H9 (cell line): ENCODE data around the gene G6PC1. TPM values are rescaled to one million over a fixed set of nuclear protein-coding genes. Genes with fewer than 3 reads are reported as not detected.
"Not testable (repeated sequence)": the region's sequence is repeated elsewhere in the genome, so short reads cannot be mapped to it uniquely, and the experiment has no call there.

ENCODE experiments used
- DNase-seq: peaks from one replicate; pipeline ENCODE4 v3.0.0-alpha.2; 2017
- H2AFZ ChIP-seq: one replicate; pipeline ENCODE4 v1.6.1; 2013; ENCODE audit warnings: mild to moderate bottlenecking, low read length, control low read depth, moderate library complexity
- H2AK5ac ChIP-seq: 2 replicates; pipeline ENCODE4 v1.6.1; 2013; ENCODE audit warnings: low read length, control low read depth, mixed read lengths; ENCODE audit not compliant: insufficient read length
- H2BK120ac ChIP-seq: one replicate; pipeline ENCODE4 v1.6.1; 2013; ENCODE audit warnings: low read depth, mild to moderate bottlenecking, low read length, control low read depth, inconsistent platforms; ENCODE audit not compliant: poor library complexity, severe bottlenecking
- H2BK12ac ChIP-seq: 2 replicates; pipeline ENCODE4 v1.6.1; 2013; ENCODE audit warnings: low read length, control low read depth, mixed read lengths, low read depth; ENCODE audit not compliant: insufficient read length
- H2BK15ac ChIP-seq: 2 replicates; pipeline ENCODE4 v1.6.1; 2013; ENCODE audit warnings: low read depth, low read length, control low read depth
- H2BK20ac ChIP-seq: one replicate; pipeline ENCODE4 v1.6.1; 2013; ENCODE audit warnings: low read depth, mild to moderate bottlenecking, low read length, control low read depth, inconsistent platforms; ENCODE audit not compliant: poor library complexity, severe bottlenecking
- H2BK5ac ChIP-seq: 2 replicates; pipeline ENCODE4 v1.6.1; 2013; ENCODE audit warnings: low read length, control low read depth, mixed read lengths; ENCODE audit not compliant: insufficient read length
- H3K14ac ChIP-seq: 2 replicates; pipeline ENCODE4 v1.6.1; 2013; ENCODE audit warnings: low read length, control low read depth; ENCODE audit not compliant: insufficient read depth
- H3K18ac ChIP-seq: 2 replicates; pipeline ENCODE4 v1.6.1; 2013; ENCODE audit warnings: low read depth, mild to moderate bottlenecking, mixed read lengths, low read length, control low read depth; ENCODE audit not compliant: insufficient read length
- H3K23ac ChIP-seq: 2 replicates; pipeline ENCODE4 v1.6.1; 2013; ENCODE audit warnings: low read length, control low read depth, mixed read lengths, low read depth; ENCODE audit not compliant: insufficient read length
- H3K23me2 ChIP-seq: 2 replicates; pipeline ENCODE4 v1.6.1; 2013; ENCODE audit warnings: low read depth, mild to moderate bottlenecking, mixed read lengths, low read length, control low read depth; ENCODE audit not compliant: insufficient read length, poor library complexity, severe bottlenecking
- H3K27ac ChIP-seq: 2 replicates; pipeline ENCODE4 v1.5.1; 2013; ENCODE audit warnings: low read length, control low read depth, mixed read lengths, low read depth; ENCODE audit not compliant: insufficient read length
- H3K27me3 ChIP-seq: 2 replicates; pipeline ENCODE4 v1.6.1; 2013; ENCODE audit warnings: low read length, control low read depth, inconsistent platforms; ENCODE audit not compliant: insufficient read depth
- H3K4ac ChIP-seq: 2 replicates; pipeline ENCODE4 v1.6.1; 2013; ENCODE audit warnings: low read depth, mild to moderate bottlenecking, control low read depth, inconsistent platforms, low read length, moderate library complexity
- H3K4me1 ChIP-seq: 2 replicates; pipeline ENCODE4 v1.6.1; 2013; ENCODE audit warnings: low read length, control low read depth, inconsistent platforms; ENCODE audit not compliant: insufficient read depth
- H3K4me2 ChIP-seq: 2 replicates; pipeline ENCODE4 v1.6.1; 2013; ENCODE audit warnings: low read length, control low read depth, mixed read lengths; ENCODE audit not compliant: insufficient read length, insufficient read depth
- H3K56ac ChIP-seq: 2 replicates; pipeline ENCODE4 v1.6.1; 2013; ENCODE audit warnings: low read depth, mild to moderate bottlenecking, mixed read lengths, low read length, control low read depth; ENCODE audit not compliant: insufficient read length
- H3K79me1 ChIP-seq: 2 replicates; pipeline ENCODE4 v1.6.1; 2013; ENCODE audit warnings: low read depth, mild to moderate bottlenecking, moderate library complexity, low read length, control low read depth, inconsistent platforms; ENCODE audit not compliant: insufficient read depth, poor library complexity, severe bottlenecking
- H3K79me2 ChIP-seq: 2 replicates; pipeline ENCODE4 v1.6.1; 2013; ENCODE audit warnings: low read length, control low read depth, inconsistent platforms; ENCODE audit not compliant: insufficient read depth
- H3K9ac ChIP-seq: 2 replicates; pipeline ENCODE4 v1.6.1; 2013; ENCODE audit warnings: low read length, control low read depth, mixed read lengths; ENCODE audit not compliant: insufficient read length; ENCODE audit errors: extremely low read depth
- H3K9me3 ChIP-seq: one replicate; pipeline ENCODE4 v1.6.1; 2013; ENCODE audit warnings: low read depth, low read length, inconsistent platforms; ENCODE audit not compliant: control insufficient read depth
- H3T11ph ChIP-seq: one replicate; pipeline ENCODE4 v1.6.1; 2013; ENCODE audit warnings: mild to moderate bottlenecking, low read length, control low read depth, inconsistent platforms
- H4K20me1 ChIP-seq: one replicate; pipeline ENCODE4 v1.6.1; 2013; ENCODE audit not compliant: control insufficient read depth, insufficient read length, insufficient read depth
- H4K5ac ChIP-seq: 2 replicates; pipeline ENCODE4 v1.6.1; 2013; ENCODE audit warnings: low read depth, mild to moderate bottlenecking, mixed read lengths, low read length, control low read depth; ENCODE audit not compliant: insufficient read length
- H4K8ac ChIP-seq: replicated peaks from 2 replicates; pipeline ENCODE4 v1.6.1; 2013; ENCODE audit warnings: low read length, control low read depth, mixed read lengths, low read depth; ENCODE audit not compliant: insufficient read length
- H4K91ac ChIP-seq: 2 replicates; pipeline ENCODE4 v1.6.1; 2013; ENCODE audit warnings: low read depth, mild to moderate bottlenecking, moderate library complexity, mixed read lengths, low read length, control low read depth; ENCODE audit not compliant: insufficient read length
- H3K27ac Mint-ChIP-seq, 3 experiments: 2 replicates in 2 of 3; 3 replicates in 1 of 3; pipeline ENCODE4 v1.8.0; 2020 to 2021; ENCODE audit warnings: mixed read lengths in 3 of 3, mild to moderate bottlenecking in 1 of 3, moderate library complexity in 1 of 3
- H3K27me3 Mint-ChIP-seq: 2 replicates; pipeline ENCODE4 v1.8.0; 2021; ENCODE audit warnings: low read depth, mild to moderate bottlenecking, moderate library complexity, mixed read lengths
- H3K36me3 Mint-ChIP-seq, 3 experiments: 2 replicates in 2 of 3; 3 replicates in 1 of 3; pipeline ENCODE4 v1.8.0; 2020 to 2021; ENCODE audit warnings: low read depth in 3 of 3, mixed read lengths in 3 of 3; ENCODE audit not compliant: insufficient read depth in 1 of 3
- H3K4me1 Mint-ChIP-seq, 2 experiments: 2 replicates each; pipeline ENCODE4 v1.8.0; 2020; ENCODE audit warnings: mixed read lengths in 2 of 2
- H3K4me3 Mint-ChIP-seq, 2 experiments: 2 replicates in 1 of 2; 3 replicates in 1 of 2; pipeline ENCODE4 v1.8.0; 2020 to 2021; ENCODE audit warnings: mild to moderate bottlenecking in 2 of 2, mixed read lengths in 2 of 2, moderate library complexity in 1 of 2
- H3K9me3 Mint-ChIP-seq, 2 experiments: 2 replicates in 1 of 2; 3 replicates in 1 of 2; pipeline ENCODE4 v1.8.0; 2020; ENCODE audit warnings: mild to moderate bottlenecking in 2 of 2, mixed read lengths in 2 of 2, moderate library complexity in 1 of 2
- WGBS: extraction: QIAGEN DNeasy Blood & Tissue Kit; methylation state at CpG from one replicate; pipeline ENCODE4 v1.1.7; 2013; ENCODE audit warnings: missing lambda C conversion rate, low lambda C conversion rate, mixed read lengths; ENCODE audit not compliant: insufficient read length; ENCODE audit errors: extremely low coverage; 5-methylcytosine and 5-hydroxymethylcytosine counted together
- total RNA-seq: library from RNA; stranded (reverse); gene quantifications from 2 replicates; pipeline ENCODE4 v1.2.1, GENCODE V29; 2021

Gene G6PC1
- total RNA-seq, 1 experiment from 2014 or later = not detected

GRCh38 chr17:42916388-42917235 is 16.0 kb downstream of the G6PC1 start:
- H4K5ac ChIP-seq = not testable (repeated sequence)

More at GRCh38 chr17:42916388-42917235, 16.0 kb downstream of the G6PC1 start:
- not testable (repeated sequence) for H3K9ac ChIP-seq, H3K4ac ChIP-seq, H3K4me2 ChIP-seq, H3K9me3 ChIP-seq, H3K4me1 ChIP-seq, H4K8ac ChIP-seq, H3K79me2 ChIP-seq, H3K18ac ChIP-seq, H3K27ac Mint-ChIP-seq, H2BK120ac ChIP-seq, H4K91ac ChIP-seq, H3K27me3 Mint-ChIP-seq, H3K27ac ChIP-seq, H2BK15ac ChIP-seq, H3K79me1 ChIP-seq, H3K14ac ChIP-seq, H3K4me3 Mint-ChIP-seq, H3K23me2 ChIP-seq, H2AFZ ChIP-seq, H2BK20ac ChIP-seq, H3K23ac ChIP-seq, H2BK12ac ChIP-seq, H2BK5ac ChIP-seq, DNase-seq, H3K36me3 Mint-ChIP-seq, H3K27me3 ChIP-seq, H3K56ac ChIP-seq, H4K20me1 ChIP-seq, H2AK5ac ChIP-seq, H3K9me3 Mint-ChIP-seq, H3T11ph ChIP-seq
- H3K4me1 Mint-ChIP-seq = peaks cover 13 to 18% of the 10 kb centered on the region in 2 experiments
- WGBS = no CpG with 5 or more reads among the region's 4 CpGs
